ENCODE results near the gene PLPPR2.
A peak's percentile ranks its signal among the peaks of the same experiment; 100 is the strongest.
"Not testable (repeated sequence)": the region's sequence is repeated elsewhere in the genome, so short reads cannot be mapped to it uniquely, and the experiment has no call there.

Gene PLPPR2

DNA sequence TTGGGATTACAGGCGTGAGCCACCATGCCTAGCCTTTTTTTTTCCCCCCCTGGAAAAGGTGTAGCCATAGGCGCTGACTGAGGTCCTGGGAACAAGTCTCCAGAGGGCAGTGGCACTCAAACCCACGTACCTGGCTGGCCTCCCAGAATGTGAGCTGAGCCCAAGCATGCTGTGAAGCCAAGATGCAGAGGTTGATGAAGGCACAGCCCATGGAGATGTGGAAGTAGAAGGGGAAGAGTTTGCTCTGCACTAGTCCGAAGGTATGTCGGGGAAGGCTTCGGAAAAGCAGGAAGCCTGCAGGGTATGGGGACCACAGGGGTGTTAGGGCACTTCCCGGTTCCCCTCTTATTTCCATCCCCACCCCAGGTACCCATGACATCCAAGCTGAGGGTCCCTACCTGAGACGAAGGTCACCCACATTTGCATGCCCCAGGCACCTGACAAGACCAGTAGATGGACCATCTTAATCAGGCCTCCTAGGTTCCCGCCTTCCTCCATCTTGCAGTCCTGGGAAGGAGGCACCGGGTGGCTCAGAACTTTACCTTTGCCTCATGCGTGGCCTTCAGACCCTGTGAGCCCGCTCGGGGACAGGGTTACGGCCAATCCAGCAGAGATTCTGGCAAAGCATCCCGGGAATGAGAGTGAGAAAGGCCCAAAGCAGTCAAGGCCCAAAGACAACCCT lies 10.0 kb upstream of the PLPPR2 start:
- H3K4me3 ChIP-seq (replicated peaks; ENCODE audit: low read depth, low read length): peak overlapping the region; percentile 85
- no peak for DNase-seq (ENCODE audit: low read depth)

DNA sequence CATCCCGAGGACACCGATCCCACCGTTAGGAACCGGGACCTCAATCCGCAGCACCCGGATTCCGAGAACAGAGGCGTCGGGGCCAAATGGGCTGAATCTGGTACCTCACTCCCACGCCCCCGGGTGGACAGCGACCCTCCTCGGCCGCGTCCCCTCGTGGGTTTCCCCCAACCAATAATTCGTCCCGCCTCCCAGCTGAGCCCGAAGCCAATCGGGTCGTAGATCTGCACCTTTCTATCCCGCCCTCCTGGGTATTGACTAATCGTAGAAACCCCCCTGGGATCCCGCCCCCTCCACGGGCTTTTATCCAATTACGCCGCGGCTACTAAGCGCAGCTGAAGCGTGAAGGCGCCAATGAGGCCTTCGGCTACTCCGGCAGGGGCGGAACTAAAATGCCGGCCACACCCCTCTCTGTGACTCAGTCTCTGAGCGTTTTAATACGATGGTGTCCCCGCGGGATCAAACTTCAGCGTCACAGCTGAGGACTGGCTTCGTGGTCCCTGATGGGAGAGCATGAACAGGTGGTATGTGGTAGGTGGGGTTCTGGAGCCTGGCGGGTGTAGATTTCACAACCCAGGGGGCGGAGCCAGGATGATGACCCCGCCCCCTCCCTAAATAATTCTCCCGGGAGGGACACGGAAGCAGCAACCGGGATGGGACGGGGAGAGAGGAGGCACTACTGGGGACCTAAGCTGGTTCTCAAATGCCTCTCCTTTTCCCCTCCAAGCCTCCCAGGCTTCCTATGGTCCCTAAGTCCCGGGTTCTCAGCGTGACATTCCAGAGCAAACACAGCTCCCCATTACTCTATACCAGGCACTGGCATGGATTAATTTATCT lies 8.9 kb upstream of the PLPPR2 start, which contains the start of the genes CCDC159 and TMEM205:
CCDC159 (plus strand) TSS at position 416 of the 837 bp plus-strand sequence; CDS start at position 504, 88 bp downstream.
TMEM205 (minus strand) TSS at position 165 of the 837 bp plus-strand sequence. CDS start 649 bp downstream, outside the sequence.
- DNase-seq (ENCODE audit: low read depth): peak; percentile 99
- TF ChIP-seq, protein P1, sequence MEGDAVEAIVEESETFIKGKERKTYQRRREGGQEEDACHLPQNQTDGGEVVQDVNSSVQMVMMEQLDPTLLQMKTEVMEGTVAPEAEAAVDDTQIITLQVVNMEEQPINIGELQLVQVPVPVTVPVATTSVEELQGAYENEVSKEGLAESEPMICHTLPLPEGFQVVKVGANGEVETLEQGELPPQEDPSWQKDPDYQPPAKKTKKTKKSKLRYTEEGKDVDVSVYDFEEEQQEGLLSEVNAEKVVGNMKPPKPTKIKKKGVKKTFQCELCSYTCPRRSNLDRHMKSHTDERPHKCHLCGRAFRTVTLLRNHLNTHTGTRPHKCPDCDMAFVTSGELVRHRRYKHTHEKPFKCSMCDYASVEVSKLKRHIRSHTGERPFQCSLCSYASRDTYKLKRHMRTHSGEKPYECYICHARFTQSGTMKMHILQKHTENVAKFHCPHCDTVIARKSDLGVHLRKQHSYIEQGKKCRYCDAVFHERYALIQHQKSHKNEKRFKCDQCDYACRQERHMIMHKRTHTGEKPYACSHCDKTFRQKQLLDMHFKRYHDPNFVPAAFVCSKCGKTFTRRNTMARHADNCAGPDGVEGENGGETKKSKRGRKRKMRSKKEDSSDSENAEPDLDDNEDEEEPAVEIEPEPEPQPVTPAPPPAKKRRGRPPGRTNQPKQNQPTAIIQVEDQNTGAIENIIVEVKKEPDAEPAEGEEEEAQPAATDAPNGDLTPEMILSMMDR (IDR thresholded peaks at IDR 0.05; ENCODE audit: low read length, missing control alignments): no peak
- peak within 1 kb of the TSS; percentile 85 for H3K4me3 ChIP-seq (replicated peaks; ENCODE audit: low read depth, low read length)

More for the DNA sequence above, 10.0 kb upstream of the PLPPR2 start:
- TF ChIP-seq, protein P1 (IDR thresholded peaks at IDR 0.05; ENCODE audit: low read length, missing control alignments): no peak

DNA sequence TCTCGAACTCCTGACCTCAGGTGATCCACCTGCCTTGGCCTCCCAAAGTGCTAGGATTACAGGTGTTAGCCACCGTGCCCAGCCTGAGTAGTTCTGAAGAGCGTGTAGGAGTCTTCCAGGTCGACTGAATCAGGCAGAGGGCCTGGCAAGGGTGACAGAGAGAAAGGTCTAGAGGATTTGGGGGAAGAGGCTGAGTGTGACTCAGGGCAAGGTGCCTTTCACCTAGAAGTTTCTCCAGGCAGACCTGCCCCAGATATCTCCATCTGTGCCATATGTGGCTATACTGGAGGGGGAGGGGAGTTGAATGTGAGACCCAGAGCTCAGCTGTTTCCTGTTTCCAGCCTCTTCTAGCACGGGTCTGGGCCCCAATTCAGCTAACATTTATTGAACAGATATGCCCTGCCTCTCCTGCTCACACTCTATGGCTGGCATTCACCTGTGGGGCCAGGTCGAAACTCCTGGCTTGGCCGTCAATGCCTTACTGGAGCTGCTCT lies 7.6 kb upstream of the PLPPR2 start:
- TF ChIP-seq, protein P1 (IDR thresholded peaks at IDR 0.05; ENCODE audit: low read length, missing control alignments): no peak
- H3K4me3 ChIP-seq (replicated peaks; ENCODE audit: low read depth, low read length): no peak overlapping the region
- no peak for DNase-seq (ENCODE audit: low read depth)

DNA sequence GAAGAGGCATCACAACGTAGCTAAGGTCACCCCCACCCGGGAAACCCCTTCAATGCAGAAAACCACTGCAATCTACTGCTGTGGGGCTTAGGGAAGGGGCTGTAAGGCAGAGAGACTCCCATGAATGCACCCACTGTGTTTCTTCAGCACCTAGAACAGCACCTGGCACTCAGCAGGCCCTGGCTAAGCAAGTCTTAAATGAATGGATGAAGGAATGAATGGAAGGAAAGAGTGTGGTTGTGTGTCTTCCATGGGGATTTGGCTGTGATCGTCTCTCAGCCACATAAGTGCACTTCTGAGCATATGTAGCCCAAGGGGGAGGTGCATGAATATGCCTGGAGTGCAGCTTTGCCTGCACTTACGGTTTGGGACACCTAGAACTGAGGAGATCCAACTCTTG lies 6.1 kb upstream of the PLPPR2 start:
- TF ChIP-seq, protein P1 (IDR thresholded peaks at IDR 0.05; ENCODE audit: low read length, missing control alignments): no peak
- DNase-seq (ENCODE audit: low read depth): no peak
- no peak overlapping the region for H3K4me3 ChIP-seq (replicated peaks; ENCODE audit: low read depth, low read length)

DNA sequence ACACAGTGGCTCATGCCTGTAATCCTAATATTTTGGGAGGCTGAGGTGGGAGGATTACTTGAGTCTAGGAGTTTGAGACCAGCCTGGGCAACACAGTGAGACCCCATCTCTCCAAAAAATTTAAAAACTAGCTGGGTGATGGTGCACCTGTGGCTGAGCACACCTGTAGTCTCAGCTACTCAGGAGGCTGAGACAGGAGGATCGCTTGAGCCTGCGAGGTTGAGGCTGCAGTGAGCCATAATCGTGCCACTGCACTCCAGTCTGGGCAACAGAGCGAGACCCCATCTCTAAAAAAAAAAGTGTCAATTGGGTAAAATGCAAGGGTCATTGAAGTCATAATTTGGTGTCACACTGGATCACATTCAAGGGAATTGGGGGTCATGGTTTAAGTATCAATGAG lies 1.1 kb upstream of the PLPPR2 start:
- not testable (repeated sequence) for DNase-seq (ENCODE audit: low read depth)

DNA sequence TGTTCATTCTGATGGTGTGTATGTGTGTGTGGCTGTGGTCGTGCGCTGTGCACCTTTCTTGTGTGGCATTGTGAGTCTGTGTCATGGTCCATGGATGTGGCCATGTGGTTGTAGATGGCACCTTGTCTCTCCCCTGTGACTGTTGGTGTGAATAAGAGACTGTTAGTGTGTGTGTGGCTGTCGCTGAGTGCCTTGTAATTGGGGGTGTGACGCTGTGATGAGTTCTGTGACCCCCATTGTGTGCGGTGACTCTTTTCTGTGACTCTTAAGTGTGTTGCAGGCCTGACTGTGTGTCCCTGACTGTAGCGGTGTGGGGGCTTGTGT lies 804 bp downstream of the PLPPR2 start:
- DNase-seq (ENCODE audit: low read depth): no peak
- TF ChIP-seq, protein P1 (IDR thresholded peaks at IDR 0.05; ENCODE audit: low read length, missing control alignments): no peak
- H3K4me3 ChIP-seq (replicated peaks; ENCODE audit: low read depth, low read length): peak overlapping the region; percentile 81

More for the DNA sequence above, 1.1 kb upstream of the PLPPR2 start:
- not testable (repeated sequence) for H3K4me3 ChIP-seq (replicated peaks; ENCODE audit: low read depth, low read length)
